Endothelial cell of umbilical vein (primary cell): Measurements from ENCODE around the gene MYO16. TPM values are rescaled to one million over a fixed set of nuclear protein-coding genes. Genes with fewer than 3 reads are reported as not detected.

Source experiments
- BruUV-seq: library from RNA; stranded (reverse); fragments of 400-500 nt; replicated peaks from 2 replicates; lab custom pipeline; 2021; lab: Mats Ljungman, UMichigan
- CTCF ChIA-PET: fragments of 300-600, 350-600 bp; sonication (Branson Sonifier 250); formaldehyde crosslinking; loops from one replicate; lab custom pipeline; 2021; ENCODE audit warnings: antibody characterized with exemption, inconsistent platforms; lab: Charles Lee
- POLR2A ChIA-PET: fragments of 300-600, 350-600 bp; sonication (Branson Sonifier 250); formaldehyde crosslinking; loops from one replicate; lab custom pipeline; 2021; ENCODE audit warnings: antibody characterized with exemption, inconsistent platforms; lab: Charles Lee
- DNase-seq: peaks from one replicate; pipeline ENCODE4 v3.0.0-alpha.2; 2011; ENCODE audit warnings: low read depth, low spot score
- FAIRE-seq: peaks from 2 replicates; lab custom pipeline; 2011; peaks lifted over from hg19 to GRCh38; lab: Jason Lieb, UNC
- H2AFZ ChIP-seq: 2 replicates; pipeline ENCODE4 v1.6.0; 2012; ENCODE audit warnings: low read depth, low read length, control low read depth, inconsistent platforms
- H3K27ac ChIP-seq: 2 replicates; pipeline ENCODE4 v1.5.1; 2011; ENCODE audit warnings: low read depth, mild to moderate bottlenecking, control low read depth, low read length, moderate library complexity; ENCODE audit not compliant: insufficient read depth
- H3K27me3 ChIP-seq, 2 experiments: 2 replicates each; pipeline versions ENCODE4 v1.6.0 to v1.6.1; 2011; ENCODE audit warnings: low read length in 2 of 2, mixed read lengths in 1 of 2; ENCODE audit not compliant: control insufficient read depth in 2 of 2, insufficient read depth in 2 of 2
- H3K36me3 ChIP-seq, 2 experiments: 2 replicates in 1 of 2; 3 replicates in 1 of 2; pipeline ENCODE4 v1.5.1; 2011; ENCODE audit warnings: low read length in 2 of 2, mild to moderate bottlenecking in 1 of 2, moderate library complexity in 1 of 2; ENCODE audit not compliant: control insufficient read depth in 2 of 2, insufficient read depth in 2 of 2; ENCODE audit errors: extremely low read depth in 1 of 2
- H3K4me1 ChIP-seq: 3 replicates; pipeline ENCODE4 v1.5.1; 2011; ENCODE audit warnings: mild to moderate bottlenecking, low read length; ENCODE audit not compliant: control insufficient read depth, insufficient read depth; ENCODE audit errors: extremely low read depth
- H3K4me2 ChIP-seq: 2 replicates; pipeline ENCODE4 v1.6.1; 2011; ENCODE audit warnings: low read length, control low read depth, mixed read lengths; ENCODE audit not compliant: insufficient read depth
- H3K4me3 ChIP-seq, 3 experiments: fragments of 200-600 bp in 1 of 3; sonication (generic), shearing (Covaris generic) in 1 of 3; replicated peaks in 1 of 3; 2 replicates each; pipeline ENCODE4 v1.5.1; 2011 to 2016; ENCODE audit warnings: control low read depth in 3 of 3, low read length in 3 of 3, mild to moderate bottlenecking in 2 of 3, inconsistent platforms in 1 of 3, low read depth in 1 of 3, moderate library complexity in 1 of 3; ENCODE audit not compliant: insufficient read depth in 1 of 3
- H3K79me2 ChIP-seq: 2 replicates; pipeline ENCODE4 v1.6.0; 2012; ENCODE audit warnings: low read length, inconsistent platforms; ENCODE audit not compliant: control insufficient read depth, insufficient read depth
- H3K9ac ChIP-seq: replicated peaks from 2 replicates; pipeline ENCODE3; 2011; ENCODE audit warnings: low read length, control low read depth; ENCODE audit not compliant: insufficient read depth; ENCODE audit errors: extremely low read depth
- H3K9me1 ChIP-seq: replicated peaks from 3 replicates; pipeline ENCODE4 v1.6.0; 2011; ENCODE audit warnings: mild to moderate bottlenecking, low read length; ENCODE audit not compliant: control insufficient read depth, insufficient read depth; ENCODE audit errors: extremely low read depth
- H3K9me3 ChIP-seq: replicated peaks from 2 replicates; pipeline ENCODE4 v1.5.1; 2012; ENCODE audit warnings: low read length, inconsistent platforms; ENCODE audit not compliant: control insufficient read depth, insufficient read depth
- H4K20me1 ChIP-seq: replicated peaks from 2 replicates; pipeline ENCODE3; 2011; ENCODE audit warnings: mild to moderate bottlenecking, low read length; ENCODE audit not compliant: control insufficient read depth, insufficient read depth; ENCODE audit errors: extremely low read depth
- EZH2 ChIP-seq: IDR thresholded peaks from 2 replicates; pipeline ENCODE4 v1.6.1; 2012; ENCODE audit warnings: borderline replicate concordance, low read depth, mild to moderate bottlenecking, moderate library complexity, low read length, inconsistent platforms; ENCODE audit not compliant: severe bottlenecking
- FOS ChIP-seq: IDR thresholded peaks from 2 replicates; pipeline ENCODE4 v1.6.1; 2011; ENCODE audit warnings: mild to moderate bottlenecking, low read length, moderate library complexity, borderline replicate concordance; ENCODE audit not compliant: insufficient read depth
- GATA2 ChIP-seq: IDR thresholded peaks from 2 replicates; pipeline ENCODE4 v1.7.0; 2011; ENCODE audit warnings: low read depth, mild to moderate bottlenecking, moderate library complexity, mixed read lengths, low read length; ENCODE audit not compliant: insufficient read length, insufficient read depth
- JUN ChIP-seq: IDR thresholded peaks from 2 replicates; pipeline ENCODE4 v1.6.1; 2011; ENCODE audit warnings: borderline replicate concordance, low read depth; ENCODE audit not compliant: insufficient read length, insufficient read depth
- MAX ChIP-seq: IDR thresholded peaks from 2 replicates; pipeline ENCODE4 v1.6.1; 2011; ENCODE audit not compliant: insufficient read depth, insufficient read length
- POLR2AphosphoS5 ChIP-seq: IDR thresholded peaks from 2 replicates; pipeline ENCODE4 v1.6.1; 2012; ENCODE audit warnings: low read depth, mild to moderate bottlenecking, control low read depth, low read length, moderate library complexity; ENCODE audit not compliant: insufficient read depth
- dilution Hi-C: fragments of 300-500 bp; cut with MboI; formaldehyde crosslinking; loops from one replicate; pipeline ENCODE4 v1.15.0; 2019; ENCODE audit warnings: low sequenced_read_pairs; ENCODE audit not compliant: extremely low pct_ligation_motif_present
- intact Hi-C: fragments of 100-400 bp; cut with micrococcal nuclease; formaldehyde crosslinking; loops from one replicate; pipeline ENCODE4 v1.10.0; 2022
- polyA plus RNA-seq, 4 experiments: library from polyadenylated mRNA; depleted of rRNA in 3 of 4; stranded (reverse) in 3 of 4; unstranded in 1 of 4; fragments of >200 nt; gene quantifications; 2 replicates each; pipeline versions ENCODE4 v1.2.1 to v1.2.3, GENCODE V29; 2011 to 2012; ENCODE audit warnings: missing spikeins in 1 of 4
- total RNA-seq: library from RNA; stranded (reverse); gene quantifications from 2 replicates; pipeline ENCODE4 v1.2.3, GENCODE V29; 2021
- TF ChIP-seq, protein P1 (sequence below), 2 donors: IDR thresholded peaks; 1 replicate in 1 of 2; 2 replicates in 1 of 2; pipeline ENCODE4 v1.5.1; 2011; ENCODE audit warnings: low read length in 2 of 2, mild to moderate bottlenecking in 2 of 2, moderate library complexity in 2 of 2, control low read depth in 1 of 2, inconsistent platforms in 1 of 2, low read depth in 1 of 2; ENCODE audit not compliant: insufficient read depth in 1 of 2; ENCODE audit errors: extremely low read depth in 1 of 2

MYO16 gene
- total and polyA plus RNA-seq, 2 donors (not counting 3 experiments of a cell fraction or from before 2014, with no cell fraction given) = 0.03 to 0.04 TPM

GRCh38 chr13:108877300-108877699 is 247.9 kb downstream of the MYO16 start:
- Histone ChIP-seq H3K27me3 (no peaks in the 10 kb centered on the region), H3K4me1 (no peaks in the 10 kb centered on the region), H3K4me3 (no peak overlapping the region), H3K9ac (no peak overlapping the region), H3K9me1 (no peaks in the 10 kb centered on the region), H3K79me2 (no peaks in the 10 kb centered on the region), H3K9me3 (no peaks in the 10 kb centered on the region), H3K36me3 (no peaks in the 10 kb centered on the region), H4K20me1 (no peaks in the 10 kb centered on the region), H3K27ac (no peak overlapping the region), H3K4me2 (no peak overlapping the region), H2AFZ (no peak overlapping the region)
- no TSS peak for BruUV-seq
- intact Hi-C loops = no loop called here
- ChIA-PET CTCF (interaction anchor here (0.7 to 1.0 kb wide), 2 partner anchors 18 to 22 kb away, joined by 3 to 4 read pairs; no protein-coding TSS in a partner anchor), POLR2A (no interaction called here)
- DNase-seq (no peak), FAIRE-seq (no peak)
- TF ChIP-seq EZH2 (no peak), FOS (no peak), JUN (no peak), POLR2AphosphoS5 (no peak), GATA2 (no peak), MAX (no peak)
- TF ChIP-seq, protein P1, sequence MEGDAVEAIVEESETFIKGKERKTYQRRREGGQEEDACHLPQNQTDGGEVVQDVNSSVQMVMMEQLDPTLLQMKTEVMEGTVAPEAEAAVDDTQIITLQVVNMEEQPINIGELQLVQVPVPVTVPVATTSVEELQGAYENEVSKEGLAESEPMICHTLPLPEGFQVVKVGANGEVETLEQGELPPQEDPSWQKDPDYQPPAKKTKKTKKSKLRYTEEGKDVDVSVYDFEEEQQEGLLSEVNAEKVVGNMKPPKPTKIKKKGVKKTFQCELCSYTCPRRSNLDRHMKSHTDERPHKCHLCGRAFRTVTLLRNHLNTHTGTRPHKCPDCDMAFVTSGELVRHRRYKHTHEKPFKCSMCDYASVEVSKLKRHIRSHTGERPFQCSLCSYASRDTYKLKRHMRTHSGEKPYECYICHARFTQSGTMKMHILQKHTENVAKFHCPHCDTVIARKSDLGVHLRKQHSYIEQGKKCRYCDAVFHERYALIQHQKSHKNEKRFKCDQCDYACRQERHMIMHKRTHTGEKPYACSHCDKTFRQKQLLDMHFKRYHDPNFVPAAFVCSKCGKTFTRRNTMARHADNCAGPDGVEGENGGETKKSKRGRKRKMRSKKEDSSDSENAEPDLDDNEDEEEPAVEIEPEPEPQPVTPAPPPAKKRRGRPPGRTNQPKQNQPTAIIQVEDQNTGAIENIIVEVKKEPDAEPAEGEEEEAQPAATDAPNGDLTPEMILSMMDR (IDR thresholded peaks at IDR 0.05; ENCODE audit: extremely low read depth in 1 of 2, insufficient read depth in 1 of 2, low read depth in 1 of 2, low read length in 2 of 2) = no peak
- dilution Hi-C loops = no loop called here
